Loucy (cell line): Measurements from ENCODE around the gene DLG2.

Experiments used
- EZH2phosphoT487 ChIP-seq: fragments of 200-600 bp; IDR thresholded peaks from 2 replicates; pipeline ENCODE4 v1.6.1; 2018; ENCODE audit warnings: antibody characterized with exemption, mild to moderate bottlenecking, moderate library complexity, borderline replicate concordance
- TF ChIP-seq, protein P1 (sequence below): fragments of 200-600 bp; sonication (generic); conservative IDR thresholded peaks from 2 replicates; pipeline ENCODE4 v1.5.1; 2014; ENCODE audit warnings: mild to moderate bottlenecking, antibody characterized with exemption, low read length

DNA sequence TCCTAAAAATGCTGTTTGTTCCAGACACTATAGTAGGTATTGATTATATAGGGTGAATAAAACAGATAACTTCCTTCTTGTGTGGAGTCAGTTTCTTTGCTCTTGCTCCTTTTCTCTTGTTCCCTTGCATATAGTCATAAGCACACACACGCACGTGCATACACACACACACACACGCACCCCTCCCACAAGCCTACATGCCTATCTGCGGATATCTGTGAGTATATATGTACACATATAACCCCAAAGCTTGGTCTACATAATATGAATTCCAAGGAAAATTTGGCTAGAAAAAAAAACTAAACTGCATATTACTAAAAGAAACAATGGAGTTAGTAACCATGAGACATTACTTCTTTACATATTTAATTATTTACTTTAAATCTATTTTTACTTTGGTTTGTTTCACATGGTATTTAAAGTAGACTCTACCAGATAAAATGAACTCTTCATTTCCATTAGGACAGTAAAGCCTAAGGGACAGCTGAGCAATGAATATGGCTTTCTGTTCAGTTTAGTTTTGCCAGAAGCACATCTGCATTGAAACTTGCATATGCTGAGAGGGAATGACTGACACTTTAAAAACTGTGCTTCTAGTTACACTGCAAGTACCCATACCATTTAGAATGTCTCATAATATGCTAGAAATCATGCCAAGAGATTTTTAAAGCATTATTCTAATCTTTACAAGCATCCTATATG is 676.4 kb downstream of the DLG2 start:
- TF ChIP-seq, protein P1, sequence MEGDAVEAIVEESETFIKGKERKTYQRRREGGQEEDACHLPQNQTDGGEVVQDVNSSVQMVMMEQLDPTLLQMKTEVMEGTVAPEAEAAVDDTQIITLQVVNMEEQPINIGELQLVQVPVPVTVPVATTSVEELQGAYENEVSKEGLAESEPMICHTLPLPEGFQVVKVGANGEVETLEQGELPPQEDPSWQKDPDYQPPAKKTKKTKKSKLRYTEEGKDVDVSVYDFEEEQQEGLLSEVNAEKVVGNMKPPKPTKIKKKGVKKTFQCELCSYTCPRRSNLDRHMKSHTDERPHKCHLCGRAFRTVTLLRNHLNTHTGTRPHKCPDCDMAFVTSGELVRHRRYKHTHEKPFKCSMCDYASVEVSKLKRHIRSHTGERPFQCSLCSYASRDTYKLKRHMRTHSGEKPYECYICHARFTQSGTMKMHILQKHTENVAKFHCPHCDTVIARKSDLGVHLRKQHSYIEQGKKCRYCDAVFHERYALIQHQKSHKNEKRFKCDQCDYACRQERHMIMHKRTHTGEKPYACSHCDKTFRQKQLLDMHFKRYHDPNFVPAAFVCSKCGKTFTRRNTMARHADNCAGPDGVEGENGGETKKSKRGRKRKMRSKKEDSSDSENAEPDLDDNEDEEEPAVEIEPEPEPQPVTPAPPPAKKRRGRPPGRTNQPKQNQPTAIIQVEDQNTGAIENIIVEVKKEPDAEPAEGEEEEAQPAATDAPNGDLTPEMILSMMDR: no peak
- TF ChIP-seq EZH2phosphoT487: no peak
